Colonic mucosa (tissue), 4 donors: ENCODE measurements around the gene FAM131A. TPM values are rescaled to one million over a fixed set of nuclear protein-coding genes. Genes with fewer than 3 reads are reported as not detected.

Experiments
- DNase-seq: peaks from one replicate; pipeline ENCODE4 v3.0.0-alpha.2; 2020
- H3K27ac ChIP-seq: fragments of 200-600 bp; one replicate; pipeline ENCODE4 v1.8.0; 2021
- H3K27me3 ChIP-seq: fragments of 200-600 bp; one replicate; pipeline ENCODE4 v1.8.0; 2021
- H3K36me3 ChIP-seq: fragments of 200-600 bp; one replicate; pipeline ENCODE4 v1.8.0; 2021
- H3K4me1 ChIP-seq: fragments of 200-600 bp; one replicate; pipeline ENCODE4 v1.8.0; 2021; ENCODE audit warnings: mild to moderate bottlenecking
- H3K4me3 ChIP-seq: fragments of 200-600 bp; one replicate; pipeline ENCODE4 v1.8.0; 2021
- H3K9ac ChIP-seq, 2 donors: one replicate each; pipeline ENCODE4 v1.7.0; 2013; ENCODE audit warnings: control low read depth in 2 of 2, low read depth in 2 of 2, low read length in 2 of 2
- H3K9me3 ChIP-seq: fragments of 200-600 bp; one replicate; pipeline ENCODE4 v1.8.0; 2021
- intact Hi-C: fragments of 100-400 bp; cut with DNase I; formaldehyde crosslinking; loops from one replicate; pipeline ENCODE4 v1.14.1; 2022
- total RNA-seq, 2 donors: library from RNA; stranded (reverse); fragmentation: NEBNext Ultra II Directional in 1 of 2; extraction: Animal tissue kit (Norgen Biotek cat#: 25700) in 1 of 2; gene quantifications; one replicate each; pipeline ENCODE4 v1.2.1, GENCODE V29; 2021
- TF ChIP-seq, protein P1 (sequence below): fragments of 200-600 bp; IDR thresholded peaks from one replicate; pipeline ENCODE4 v1.8.0; 2022; ENCODE audit warnings: antibody characterized with exemption, mild to moderate bottlenecking
- donor health status: healthy.
- donor health status: DM: no; HTN: no; CAD: no.
- donor health status: DM: no; HTN: no; CAD: no.

Gene FAM131A
- total RNA-seq, 2 donors from 2014 or later: 15.0 to 22.0 TPM

DNA sequence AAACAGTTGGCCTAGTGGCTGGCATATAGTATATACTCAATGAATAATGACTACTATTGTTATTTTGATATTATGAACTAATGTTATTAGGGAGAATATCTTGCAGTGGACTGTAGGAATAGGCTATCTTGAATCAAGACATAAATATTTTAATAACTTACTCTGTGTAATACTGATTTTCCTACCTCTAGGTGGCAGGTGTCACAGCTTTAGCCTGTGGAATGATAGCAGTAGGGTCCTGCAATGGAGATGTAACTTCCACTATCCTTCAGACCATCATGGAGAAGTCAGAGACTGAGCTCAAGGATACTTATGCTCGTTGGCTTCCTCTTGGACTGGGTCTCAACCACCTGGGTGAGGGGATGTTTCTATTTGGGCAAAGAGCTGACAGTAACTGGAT, 31.8 kb upstream of the FAM131A start:
- Histone ChIP-seq H3K4me3 (no peak overlapping the region), H3K4me1 (peaks cover 2% of the 10 kb centered on the region), H3K9me3 (no peaks in the 10 kb centered on the region), H3K36me3 (peaks cover 42% of the 10 kb centered on the region), H3K27ac (no peak overlapping the region), H3K9ac (no peak overlapping the region), H3K27me3 (no peaks in the 10 kb centered on the region)
- intact Hi-C loops: no loop called here
- no peak for DNase-seq
- TF ChIP-seq, protein P1, sequence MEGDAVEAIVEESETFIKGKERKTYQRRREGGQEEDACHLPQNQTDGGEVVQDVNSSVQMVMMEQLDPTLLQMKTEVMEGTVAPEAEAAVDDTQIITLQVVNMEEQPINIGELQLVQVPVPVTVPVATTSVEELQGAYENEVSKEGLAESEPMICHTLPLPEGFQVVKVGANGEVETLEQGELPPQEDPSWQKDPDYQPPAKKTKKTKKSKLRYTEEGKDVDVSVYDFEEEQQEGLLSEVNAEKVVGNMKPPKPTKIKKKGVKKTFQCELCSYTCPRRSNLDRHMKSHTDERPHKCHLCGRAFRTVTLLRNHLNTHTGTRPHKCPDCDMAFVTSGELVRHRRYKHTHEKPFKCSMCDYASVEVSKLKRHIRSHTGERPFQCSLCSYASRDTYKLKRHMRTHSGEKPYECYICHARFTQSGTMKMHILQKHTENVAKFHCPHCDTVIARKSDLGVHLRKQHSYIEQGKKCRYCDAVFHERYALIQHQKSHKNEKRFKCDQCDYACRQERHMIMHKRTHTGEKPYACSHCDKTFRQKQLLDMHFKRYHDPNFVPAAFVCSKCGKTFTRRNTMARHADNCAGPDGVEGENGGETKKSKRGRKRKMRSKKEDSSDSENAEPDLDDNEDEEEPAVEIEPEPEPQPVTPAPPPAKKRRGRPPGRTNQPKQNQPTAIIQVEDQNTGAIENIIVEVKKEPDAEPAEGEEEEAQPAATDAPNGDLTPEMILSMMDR: peak; percentile 12

DNA sequence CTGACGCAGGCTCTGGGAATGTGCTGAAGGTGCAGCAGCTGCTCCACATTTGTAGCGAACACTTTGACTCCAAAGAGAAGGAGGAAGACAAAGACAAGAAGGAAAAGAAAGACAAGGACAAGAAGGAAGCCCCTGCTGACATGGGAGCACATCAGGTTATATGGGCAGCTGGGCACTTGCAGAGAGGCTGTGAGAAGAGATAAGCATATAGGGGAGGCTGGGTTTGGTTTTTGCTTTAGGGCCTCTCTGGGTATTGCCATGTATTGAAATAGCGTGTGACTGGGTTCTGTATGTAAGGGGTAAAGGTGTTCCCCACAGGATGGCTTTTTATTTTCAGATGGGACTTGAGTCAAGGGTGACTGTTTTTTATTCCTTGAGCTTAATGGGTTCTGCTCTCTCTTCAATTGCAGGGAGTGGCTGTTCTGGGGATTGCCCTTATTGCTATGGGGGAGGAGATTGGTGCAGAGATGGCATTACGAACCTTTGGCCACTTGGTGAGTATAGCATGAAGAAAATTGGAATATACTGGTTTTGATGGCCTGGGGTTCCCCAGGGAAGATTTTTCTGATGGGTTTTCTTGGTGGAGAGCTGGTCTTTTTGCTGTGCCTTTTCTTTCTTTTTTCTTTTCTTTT, 30.9 kb upstream of the FAM131A start:
- TF ChIP-seq, protein P1: no peak
- Histone ChIP-seq H3K27ac (peak overlapping the region; percentile 2), H3K9me3 (no peaks in the 10 kb centered on the region), H3K4me3 (no peak overlapping the region), H3K9ac (peak overlapping the region in 1 of 2 donors; percentile 30), H3K36me3 (peaks cover 33% of the 10 kb centered on the region), H3K27me3 (no peaks in the 10 kb centered on the region), H3K4me1 (no peaks in the 10 kb centered on the region)
- no peak for DNase-seq
- intact Hi-C loops: no loop called here

DNA sequence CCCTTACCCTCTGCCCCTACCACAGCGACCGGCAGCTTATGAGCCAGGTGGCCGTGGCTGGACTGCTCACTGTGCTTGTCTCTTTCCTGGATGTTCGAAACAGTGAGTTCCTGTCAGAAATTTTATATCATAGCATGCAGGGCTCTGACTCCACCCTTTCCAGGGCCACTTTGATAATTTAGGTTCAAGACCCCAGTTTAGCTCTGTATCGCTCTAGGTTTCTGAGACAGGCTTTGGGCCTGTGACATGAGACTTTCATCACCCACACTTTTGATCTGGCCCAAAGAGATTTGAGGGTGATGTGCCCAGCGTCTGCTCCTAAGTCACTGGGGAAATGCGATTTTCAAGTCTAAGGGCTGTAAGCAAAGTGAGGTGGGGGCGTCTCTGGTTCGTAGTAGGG, 29.5 kb upstream of the FAM131A start:
- intact Hi-C loops: no loop called here

DNA sequence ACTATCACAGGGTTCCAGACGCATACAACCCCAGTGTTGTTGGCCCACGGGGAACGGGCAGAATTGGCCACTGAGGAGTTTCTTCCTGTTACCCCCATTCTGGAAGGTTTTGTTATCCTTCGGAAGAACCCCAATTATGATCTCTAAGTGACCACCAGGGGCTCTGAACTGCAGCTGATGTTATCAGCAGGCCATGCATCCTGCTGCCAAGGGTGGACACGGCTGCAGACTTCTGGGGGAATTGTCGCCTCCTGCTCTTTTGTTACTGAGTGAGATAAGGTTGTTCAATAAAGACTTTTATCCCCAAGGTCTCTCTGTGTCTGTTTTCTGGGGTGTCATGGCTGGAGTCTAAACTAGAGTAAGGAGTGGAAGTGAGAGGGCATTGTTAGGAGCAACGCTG, 28.7 kb upstream of the FAM131A start:
- TF ChIP-seq, protein P1: no peak
- Histone ChIP-seq H3K4me1 (no peaks in the 10 kb centered on the region), H3K9ac (no peak overlapping the region), H3K27me3 (no peaks in the 10 kb centered on the region), H3K36me3 (peaks cover 18% of the 10 kb centered on the region), H3K27ac (no peak overlapping the region), H3K4me3 (no peak overlapping the region), H3K9me3 (no peaks in the 10 kb centered on the region)
- DNase-seq: no peak
- intact Hi-C loops: no loop called here

More for the DNA sequence above, 29.5 kb upstream of the FAM131A start:
- H3K4me1 ChIP-seq: no peaks in the 10 kb centered on the region
- H3K9me3 ChIP-seq: no peaks in the 10 kb centered on the region
- DNase-seq: no peak
- no peak overlapping the region for H3K9ac ChIP-seq
- H3K36me3 ChIP-seq: peaks cover 19% of the 10 kb centered on the region
- TF ChIP-seq, protein P1: no peak
- no peak overlapping the region for H3K4me3 ChIP-seq
- H3K27me3 ChIP-seq: no peaks in the 10 kb centered on the region
- no peak overlapping the region for H3K27ac ChIP-seq

DNA sequence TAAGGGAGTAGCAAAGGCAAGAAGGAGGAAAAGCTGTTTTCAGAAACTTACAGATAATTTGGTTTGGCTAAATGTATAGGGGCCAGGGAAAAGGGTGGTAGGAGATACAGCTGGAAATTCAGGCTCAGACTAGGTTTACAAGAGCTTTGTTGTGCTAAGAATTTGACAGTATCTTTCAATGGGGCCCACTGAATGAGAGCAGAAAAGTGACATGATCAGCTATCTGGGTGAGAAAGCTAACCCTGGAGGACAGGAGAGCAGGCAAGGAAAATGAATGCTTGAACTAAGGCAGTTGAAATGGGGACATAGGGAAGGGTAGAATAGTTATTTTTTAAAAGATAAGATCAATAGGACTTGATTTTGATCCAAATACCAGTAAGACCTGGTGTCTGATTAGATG, 25.8 kb upstream of the FAM131A start:
- no peak overlapping the region for H3K27ac ChIP-seq
- TF ChIP-seq, protein P1: no peak

More for the DNA sequence above, 25.8 kb upstream of the FAM131A start:
- no peaks in the 10 kb centered on the region for H3K27me3 ChIP-seq
- H3K9ac ChIP-seq: no peak overlapping the region
- H3K36me3 ChIP-seq: peaks cover 8% of the 10 kb centered on the region
- H3K4me1 ChIP-seq: peaks cover under 1% of the 10 kb centered on the region
- DNase-seq: no peak
- H3K9me3 ChIP-seq: no peaks in the 10 kb centered on the region
- H3K4me3 ChIP-seq: no peak overlapping the region
- intact Hi-C loops: no loop called here
